Measurements from ENCODE around the gene EMILIN1. TPM values are rescaled to one million over a fixed set of nuclear protein-coding genes. Genes with fewer than 3 reads are reported as not detected.

EMILIN1 gene
- total and polyA plus RNA-seq, 2 donors (not counting 1 experiment from before 2014, with no cell fraction given) = 0.24 to 0.52 TPM

DNA sequence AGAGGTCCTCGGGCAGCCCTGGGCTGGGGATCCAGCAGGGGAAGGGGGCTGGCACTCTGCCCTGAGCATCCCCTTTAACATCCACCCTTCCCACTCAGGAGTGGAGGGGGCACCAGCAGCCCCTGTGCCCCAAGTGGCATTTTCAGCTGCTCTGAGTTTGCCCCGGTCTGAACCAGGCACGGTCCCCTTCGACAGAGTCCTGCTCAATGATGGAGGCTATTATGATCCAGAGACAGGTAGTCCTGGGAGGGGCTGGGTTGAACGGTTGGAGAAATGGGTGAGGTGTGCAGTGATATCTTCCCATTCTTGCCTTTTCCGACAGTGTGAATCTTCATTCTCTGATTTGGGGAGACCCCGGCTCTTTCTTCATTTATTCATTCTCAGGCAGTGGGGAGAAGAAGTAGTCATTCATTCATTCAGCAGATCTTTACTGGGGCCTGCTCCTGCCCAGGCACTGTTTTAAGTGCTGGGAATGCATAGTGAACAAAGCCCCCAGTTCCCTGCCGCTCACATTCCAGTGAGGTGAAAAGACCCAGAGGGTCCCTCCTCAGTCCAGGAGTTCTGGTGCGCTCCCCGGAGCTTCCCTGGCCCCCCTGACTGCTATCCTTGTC lies 6.8 kb downstream of the EMILIN1 start:
- H3K27me3 ChIP-seq (replicated peaks in 1 of 4; ENCODE audit: control extremely low read depth in 1 of 4, control insufficient read depth in 3 of 4, insufficient read depth in 4 of 4, low read length in 3 of 4) = no peaks in the 10 kb centered on the region
- 68% methylated on average over 7 of the region's 10 CpGs for WGBS (ENCODE audit: insufficient coverage)
- H3K36me3 ChIP-seq (replicated peaks in 1 of 2; ENCODE audit: control extremely low read depth in 1 of 2, control insufficient read depth in 1 of 2, extremely low read depth in 1 of 2, insufficient read depth in 2 of 2, low read length in 1 of 2) = no peaks in the 10 kb centered on the region
- H3K4me3 Mint-ChIP-seq = peak overlapping the region; percentile 91
- peak overlapping the region; percentile 16 to 91 (median 66) for H3K4me3 ChIP-seq (ENCODE audit: control extremely low read depth in 1 of 5, extremely low read depth in 1 of 5, insufficient read depth in 1 of 5, low read depth in 2 of 5, low read length in 4 of 5)
- H3K27ac ChIP-seq (ENCODE audit: low read length in 2 of 2) = peak overlapping the region in 1 of 2 donors; percentile 81
- no peaks in the 10 kb centered on the region for H3K27me3 Mint-ChIP-seq
- H3K27ac Mint-ChIP-seq = peak overlapping the region; percentile 32
- DNase-seq (no peak), ATAC-seq (ENCODE audit: low read depth) (no peak)
- no peaks in the 10 kb centered on the region for H4K20me1 ChIP-seq (ENCODE audit: control insufficient read depth, insufficient read depth, low read length, poor library complexity, severe bottlenecking)
- H3K4me1 ChIP-seq (ENCODE audit: control insufficient read depth in 2 of 2, insufficient read depth in 2 of 2, low read length in 2 of 2) = peaks cover 26 to 38% of the 10 kb centered on the region in 2 donors
- H3K9ac ChIP-seq (ENCODE audit: low read length) = peak overlapping the region; percentile 86
- peak overlapping the region; percentile 97 for H3K4me2 ChIP-seq (replicated peaks; ENCODE audit: low read depth, low read length, poor library complexity, severe bottlenecking)
- no peaks in the 10 kb centered on the region for H3K9me3 Mint-ChIP-seq (ENCODE audit: insufficient read depth)
- peaks cover 4% of the 10 kb centered on the region for H3K79me2 ChIP-seq (ENCODE audit: control insufficient read depth, insufficient read depth, low read length)
- H3K4me1 Mint-ChIP-seq = peaks cover 28% of the 10 kb centered on the region
- no peak for TF ChIP-seq EZH2 (IDR thresholded peaks at IDR 0.05; ENCODE audit: borderline replicate concordance, insufficient read depth, low read depth, low read length, poor library complexity, severe bottlenecking)
- TF ChIP-seq, protein P1, sequence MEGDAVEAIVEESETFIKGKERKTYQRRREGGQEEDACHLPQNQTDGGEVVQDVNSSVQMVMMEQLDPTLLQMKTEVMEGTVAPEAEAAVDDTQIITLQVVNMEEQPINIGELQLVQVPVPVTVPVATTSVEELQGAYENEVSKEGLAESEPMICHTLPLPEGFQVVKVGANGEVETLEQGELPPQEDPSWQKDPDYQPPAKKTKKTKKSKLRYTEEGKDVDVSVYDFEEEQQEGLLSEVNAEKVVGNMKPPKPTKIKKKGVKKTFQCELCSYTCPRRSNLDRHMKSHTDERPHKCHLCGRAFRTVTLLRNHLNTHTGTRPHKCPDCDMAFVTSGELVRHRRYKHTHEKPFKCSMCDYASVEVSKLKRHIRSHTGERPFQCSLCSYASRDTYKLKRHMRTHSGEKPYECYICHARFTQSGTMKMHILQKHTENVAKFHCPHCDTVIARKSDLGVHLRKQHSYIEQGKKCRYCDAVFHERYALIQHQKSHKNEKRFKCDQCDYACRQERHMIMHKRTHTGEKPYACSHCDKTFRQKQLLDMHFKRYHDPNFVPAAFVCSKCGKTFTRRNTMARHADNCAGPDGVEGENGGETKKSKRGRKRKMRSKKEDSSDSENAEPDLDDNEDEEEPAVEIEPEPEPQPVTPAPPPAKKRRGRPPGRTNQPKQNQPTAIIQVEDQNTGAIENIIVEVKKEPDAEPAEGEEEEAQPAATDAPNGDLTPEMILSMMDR (IDR thresholded peaks at IDR 0.05) = no peak
- peak overlapping the region; percentile 97 for H2AFZ ChIP-seq (ENCODE audit: insufficient read depth, low read depth, low read length, poor library complexity, severe bottlenecking)
- ChIA-PET CTCF (interaction anchor here (0.6 to 4.7 kb wide), 6 partner anchors 11 to 218 kb away, joined by 3 to 27 read pairs (median 8); partner anchors contain the start of genes AGBL5 and OST4), POLR2A (interaction anchor here (0.8 to 1.2 kb wide), 2 partner anchors 34 to 286 kb away, joined by 3 read pairs; partner anchors contain the start of gene AGBL5)
- no peaks in the 10 kb centered on the region for H3K9me3 ChIP-seq (ENCODE audit: control extremely low read depth in 1 of 3, control insufficient read depth in 2 of 3, insufficient read depth in 1 of 3, low read length in 2 of 3)
- intact Hi-C loops (cut with micrococcal nuclease) = loop anchor here (5.0 to 10.0 kb wide), 4 partner anchors 123 to 1790 kb away; partner anchors contain the start of genes ASXL2, CENPA and TRMT61B

DNA sequence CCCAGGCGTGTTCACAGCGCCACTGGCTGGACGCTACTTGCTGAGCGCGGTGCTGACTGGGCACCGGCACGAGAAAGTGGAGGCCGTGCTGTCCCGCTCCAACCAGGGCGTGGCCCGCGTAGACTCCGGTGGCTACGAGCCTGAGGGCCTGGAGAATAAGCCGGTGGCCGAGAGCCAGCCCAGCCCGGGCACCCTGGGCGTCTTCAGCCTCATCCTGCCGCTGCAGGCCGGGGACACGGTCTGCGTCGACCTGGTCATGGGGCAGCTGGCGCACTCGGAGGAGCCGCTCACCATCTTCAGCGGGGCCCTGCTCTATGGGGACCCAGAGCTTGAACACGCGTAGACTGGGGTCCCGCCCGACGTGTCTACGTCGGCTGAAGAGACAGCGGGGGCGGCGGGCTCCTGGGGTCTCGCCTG lies 7.3 kb downstream of the EMILIN1 start:
- ATAC-seq (ENCODE audit: low read depth) (no peak), DNase-seq (no peak)
- H2AFZ ChIP-seq (ENCODE audit: insufficient read depth, low read depth, low read length, poor library complexity, severe bottlenecking) = peak overlapping the region; percentile 97
- Mint-ChIP-seq H3K4me1 (peaks cover 28% of the 10 kb centered on the region), H3K27me3 (no peaks in the 10 kb centered on the region), H3K27ac (peak overlapping the region; percentile 50), H3K9me3 (ENCODE audit: insufficient read depth) (no peaks in the 10 kb centered on the region), H3K4me3 (peak overlapping the region; percentile 91)
- intact Hi-C loops (cut with micrococcal nuclease) = loop anchor here (1.0 to 10.0 kb wide), 12 partner anchors 11 to 1789 kb away; partner anchors contain the start of genes ABHD1, AGBL5, ASXL2 and CAD
- H3K4me1 ChIP-seq (ENCODE audit: control insufficient read depth in 2 of 2, insufficient read depth in 2 of 2, low read length in 2 of 2) = peaks cover 24 to 36% of the 10 kb centered on the region in 2 donors
- H3K4me2 ChIP-seq (replicated peaks; ENCODE audit: low read depth, low read length, poor library complexity, severe bottlenecking) = peak overlapping the region; percentile 97
- no peaks in the 10 kb centered on the region for H3K36me3 ChIP-seq (replicated peaks in 1 of 2; ENCODE audit: control extremely low read depth in 1 of 2, control insufficient read depth in 1 of 2, extremely low read depth in 1 of 2, insufficient read depth in 2 of 2, low read length in 1 of 2)
- peak overlapping the region; percentile 68 to 81 for H3K27ac ChIP-seq (ENCODE audit: low read length in 2 of 2)
- peak overlapping the region; percentile 86 for H3K9ac ChIP-seq (ENCODE audit: low read length)
- peaks cover 4% of the 10 kb centered on the region for H3K79me2 ChIP-seq (ENCODE audit: control insufficient read depth, insufficient read depth, low read length)
- POLR2A ChIA-PET = interaction anchor here (0.5 to 1.2 kb wide), 4 partner anchors 14 to 286 kb away, joined by 3 read pairs; partner anchors contain the start of genes AGBL5 and OST4
- CTCF ChIA-PET = interaction anchor here (1.0 to 3.4 kb wide), 4 partner anchors 13 to 218 kb away, joined by 3 to 14 read pairs (median 8); partner anchors contain the start of gene OST4
- no peak for TF ChIP-seq EZH2 (IDR thresholded peaks at IDR 0.05; ENCODE audit: borderline replicate concordance, insufficient read depth, low read depth, low read length, poor library complexity, severe bottlenecking)
- TF ChIP-seq, protein P1 (IDR thresholded peaks at IDR 0.05) = no peak
- 3% methylated on average over 38 of the region's 38 CpGs for WGBS (ENCODE audit: insufficient coverage)
- no peaks in the 10 kb centered on the region for H3K9me3 ChIP-seq (ENCODE audit: control extremely low read depth in 1 of 3, control insufficient read depth in 2 of 3, insufficient read depth in 1 of 3, low read length in 2 of 3)
- no peaks in the 10 kb centered on the region for H4K20me1 ChIP-seq (ENCODE audit: control insufficient read depth, insufficient read depth, low read length, poor library complexity, severe bottlenecking)
- H3K27me3 ChIP-seq (replicated peaks in 1 of 4; ENCODE audit: control extremely low read depth in 1 of 4, control insufficient read depth in 3 of 4, insufficient read depth in 4 of 4, low read length in 3 of 4) = no peaks in the 10 kb centered on the region
- peak overlapping the region; percentile 16 to 91 (median 66) for H3K4me3 ChIP-seq (ENCODE audit: control extremely low read depth in 1 of 5, extremely low read depth in 1 of 5, insufficient read depth in 1 of 5, low read depth in 2 of 5, low read length in 4 of 5)
